Medulla oblongata (tissue), 1 donor: ENCODE measurements around the gene ASB16.
A peak's percentile ranks its signal among the peaks of the same experiment; 100 is the strongest.

Source experiments
- DNase-seq: peaks from one replicate; pipeline ENCODE4 v3.0.0-alpha.2; 2015; ENCODE audit errors: extremely low spot score

Gene ASB16

DNA sequence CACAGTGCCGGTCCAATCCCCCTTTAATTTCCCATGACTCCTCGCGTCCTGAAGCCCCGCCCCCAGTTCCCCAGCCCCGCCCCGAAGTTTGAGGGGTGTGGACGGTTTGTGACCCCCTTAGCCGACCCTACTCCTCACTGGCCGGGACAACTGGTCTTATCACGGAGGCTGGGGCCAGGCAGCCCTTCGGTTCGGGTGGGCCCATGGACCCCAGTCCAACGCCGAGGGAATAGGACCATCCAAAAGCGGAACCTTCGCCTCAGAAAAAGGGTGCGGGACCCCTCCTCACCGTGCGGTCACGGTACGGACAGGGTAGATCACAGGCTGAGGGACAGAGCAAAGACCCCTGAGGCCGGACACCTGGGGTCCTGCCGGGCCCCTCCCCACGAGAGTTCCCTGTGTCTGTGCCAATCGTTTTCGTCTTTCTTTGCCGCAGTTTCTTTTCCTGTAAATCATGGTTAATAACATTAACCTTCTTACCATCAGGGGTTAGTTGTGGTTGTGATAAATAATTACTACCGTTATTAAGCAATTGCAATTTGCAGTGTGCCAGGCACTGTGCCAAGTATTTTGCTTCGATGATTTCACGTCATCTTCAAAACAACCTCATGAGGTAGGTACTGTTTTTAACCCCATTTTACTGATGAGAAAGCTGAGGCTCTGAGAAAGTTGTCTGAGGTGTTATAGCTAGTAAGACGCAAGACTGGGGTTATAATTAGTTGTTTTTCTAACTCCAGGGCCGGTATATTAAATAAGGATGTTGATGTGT is 16.8 kb downstream of the ASB16 start:
- no peak for DNase-seq

DNA sequence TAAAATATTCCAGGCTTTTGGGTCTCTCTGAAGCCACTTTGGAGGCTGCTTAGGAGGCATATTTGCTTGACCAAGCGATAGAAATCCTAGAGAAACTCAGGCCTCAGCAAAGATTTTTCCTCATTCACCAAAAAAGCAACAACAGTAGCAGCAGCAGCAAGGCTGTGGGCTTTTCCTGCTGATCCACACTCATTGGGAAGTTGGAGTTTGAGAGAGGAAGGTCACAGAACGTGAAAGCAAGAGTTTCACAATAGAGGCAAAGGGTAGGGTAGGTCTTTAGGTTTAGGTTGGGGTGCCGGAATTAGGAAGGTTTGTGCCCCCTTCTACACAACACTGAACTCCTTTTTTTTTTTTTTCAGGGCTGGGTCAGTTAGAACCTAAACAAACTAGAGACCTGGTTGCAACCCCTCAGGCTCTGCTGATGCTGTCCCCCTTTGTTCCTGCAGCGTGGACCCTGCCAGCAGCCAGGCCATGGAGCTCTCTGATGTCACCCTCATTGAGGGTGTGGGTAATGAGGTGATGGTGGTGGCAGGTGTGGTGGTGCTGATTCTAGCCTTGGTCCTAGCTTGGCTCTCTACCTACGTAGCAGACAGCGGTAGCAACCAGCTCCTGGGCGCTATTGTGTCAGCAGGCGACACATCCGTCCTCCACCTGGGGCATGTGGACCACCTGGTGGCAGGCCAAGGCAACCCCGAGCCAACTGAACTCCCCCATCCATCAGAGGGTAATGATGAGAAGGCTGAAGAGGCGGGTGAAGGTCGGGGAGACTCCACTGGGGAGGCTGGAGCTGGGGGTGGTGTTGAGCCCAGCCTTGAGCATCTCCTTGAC is 18.3 kb downstream of the ASB16 start:
- no peak for DNase-seq

DNA sequence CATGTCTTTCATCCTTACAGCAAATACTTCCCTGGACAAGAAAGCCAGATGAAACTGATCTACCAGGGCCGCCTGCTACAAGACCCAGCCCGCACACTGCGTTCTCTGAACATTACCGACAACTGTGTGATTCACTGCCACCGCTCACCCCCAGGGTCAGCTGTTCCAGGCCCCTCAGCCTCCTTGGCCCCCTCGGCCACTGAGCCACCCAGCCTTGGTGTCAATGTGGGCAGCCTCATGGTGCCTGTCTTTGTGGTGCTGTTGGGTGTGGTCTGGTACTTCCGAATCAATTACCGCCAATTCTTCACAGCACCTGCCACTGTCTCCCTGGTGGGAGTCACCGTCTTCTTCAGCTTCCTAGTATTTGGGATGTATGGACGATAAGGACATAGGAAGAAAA is 20.0 kb downstream of the ASB16 start:
- DNase-seq, result no peak

DNA sequence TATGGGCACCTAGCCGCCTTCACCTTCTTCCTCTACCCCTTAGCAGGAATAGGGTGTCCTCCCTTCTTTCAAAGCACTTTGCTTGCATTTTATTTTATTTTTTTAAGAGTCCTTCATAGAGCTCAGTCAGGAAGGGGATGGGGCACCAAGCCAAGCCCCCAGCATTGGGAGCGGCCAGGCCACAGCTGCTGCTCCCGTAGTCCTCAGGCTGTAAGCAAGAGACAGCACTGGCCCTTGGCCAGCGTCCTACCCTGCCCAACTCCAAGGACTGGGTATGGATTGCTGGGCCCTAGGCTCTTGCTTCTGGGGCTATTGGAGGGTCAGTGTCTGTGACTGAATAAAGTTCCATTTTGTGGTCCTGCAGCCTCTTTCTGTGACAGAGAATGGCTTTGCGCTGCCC is 20.9 kb downstream of the ASB16 start:
- DNase-seq, result no peak

DNA sequence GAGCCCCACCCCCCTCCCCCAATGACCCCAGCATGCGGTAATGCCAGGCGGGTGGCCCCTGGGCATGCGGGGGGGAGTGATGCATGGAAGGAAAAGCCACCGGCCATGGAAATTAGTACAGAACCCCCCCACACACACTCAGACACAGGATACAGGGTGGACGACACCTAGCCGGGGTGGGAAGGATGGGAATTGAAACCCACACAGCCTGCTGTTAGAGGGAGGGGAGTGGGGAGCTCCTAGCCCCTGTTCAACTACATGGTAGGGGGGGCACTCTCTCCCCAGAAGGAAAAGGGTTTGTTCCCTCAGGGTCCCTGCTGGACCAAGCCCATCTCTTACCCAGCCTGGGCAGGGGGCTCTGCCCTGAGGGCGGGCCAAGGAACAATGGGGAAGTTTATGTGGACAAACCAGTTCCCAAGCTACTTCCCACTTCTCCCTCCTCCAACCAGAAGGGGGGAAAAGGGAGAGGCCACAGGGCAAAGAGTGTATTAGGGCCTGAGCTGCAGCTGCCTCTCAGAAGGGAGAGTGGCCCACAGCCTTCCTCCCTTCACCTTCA is 21.5 kb downstream of the ASB16 start:
- DNase-seq, result no peak

DNA sequence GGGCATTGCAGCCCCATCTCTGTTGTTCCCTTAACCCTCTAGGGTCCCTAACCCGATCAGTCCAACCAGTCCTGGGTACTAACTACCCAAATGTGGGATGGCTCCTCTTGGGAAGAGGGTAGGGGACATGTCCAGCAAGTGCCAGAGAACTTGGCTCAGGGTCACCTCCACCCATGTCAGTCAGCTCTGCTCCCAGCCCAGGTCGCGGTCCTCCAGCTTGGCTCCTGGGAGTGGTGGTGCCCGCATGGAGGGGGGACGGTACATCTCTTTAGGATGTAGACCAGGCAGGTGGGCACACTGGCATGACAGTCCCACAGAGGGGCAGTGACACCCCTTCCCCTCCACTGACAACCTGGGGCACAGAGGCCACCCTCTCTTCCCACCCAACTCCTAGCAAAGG is 22.2 kb downstream of the ASB16 start:
- no peak for DNase-seq

DNA sequence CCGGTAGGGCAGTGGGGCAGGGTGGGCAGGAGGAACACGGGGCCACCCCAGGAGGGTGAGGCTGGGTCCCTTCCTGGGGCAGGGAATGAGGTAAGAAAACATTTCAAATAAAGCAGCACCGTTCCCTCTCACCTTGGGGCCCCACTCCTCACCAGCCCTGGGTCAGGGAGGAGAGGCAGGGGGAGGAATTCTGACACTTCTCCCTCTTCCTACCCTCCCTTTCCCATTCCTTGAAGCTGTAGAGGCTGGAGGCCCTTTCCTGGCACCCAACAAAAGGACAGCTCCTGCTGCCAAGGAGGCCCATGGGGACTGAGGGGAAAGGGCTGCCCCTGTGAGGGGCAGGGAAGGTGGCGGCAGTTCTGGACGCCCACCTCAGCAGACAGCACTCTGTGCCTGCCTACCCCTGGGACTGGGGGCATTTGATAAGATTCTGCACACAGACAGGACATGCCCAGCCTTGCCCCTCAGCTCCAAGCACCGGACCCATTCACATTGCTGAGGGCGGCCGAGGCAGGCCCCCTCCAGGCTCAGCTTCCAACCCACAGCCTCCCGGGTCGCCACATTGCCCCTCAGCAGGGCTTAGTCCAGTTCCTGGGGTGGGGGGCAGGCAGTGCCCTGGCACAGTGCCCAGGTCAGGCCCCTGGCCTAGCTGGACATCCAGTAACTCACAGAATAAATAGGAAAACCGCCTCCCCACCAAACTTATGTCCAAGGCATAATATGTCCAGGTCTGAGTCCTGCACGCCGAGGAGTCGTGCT is 23.0 kb downstream of the ASB16 start:
- DNase-seq, result no peak

DNA sequence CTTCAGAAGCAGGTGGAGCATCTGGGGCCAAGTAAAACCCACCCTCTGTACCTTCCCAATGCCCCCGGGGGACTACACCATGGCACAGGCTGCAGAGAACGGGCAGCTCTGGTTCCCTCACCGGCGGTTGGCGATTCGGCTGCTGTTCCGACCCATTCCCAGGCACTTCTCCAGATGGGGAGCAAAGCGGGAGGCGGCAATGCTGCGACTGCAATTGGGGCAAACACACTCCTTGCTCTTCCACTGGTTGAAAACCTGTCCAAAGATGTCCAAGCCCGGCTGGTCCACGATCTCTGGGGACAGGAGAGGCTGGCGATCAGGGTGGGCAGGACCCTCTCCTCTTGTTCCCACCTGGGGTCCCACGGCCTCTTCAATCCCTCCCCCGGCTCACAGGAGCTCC is 26.6 kb downstream of the ASB16 start:
- no peak for DNase-seq

DNA sequence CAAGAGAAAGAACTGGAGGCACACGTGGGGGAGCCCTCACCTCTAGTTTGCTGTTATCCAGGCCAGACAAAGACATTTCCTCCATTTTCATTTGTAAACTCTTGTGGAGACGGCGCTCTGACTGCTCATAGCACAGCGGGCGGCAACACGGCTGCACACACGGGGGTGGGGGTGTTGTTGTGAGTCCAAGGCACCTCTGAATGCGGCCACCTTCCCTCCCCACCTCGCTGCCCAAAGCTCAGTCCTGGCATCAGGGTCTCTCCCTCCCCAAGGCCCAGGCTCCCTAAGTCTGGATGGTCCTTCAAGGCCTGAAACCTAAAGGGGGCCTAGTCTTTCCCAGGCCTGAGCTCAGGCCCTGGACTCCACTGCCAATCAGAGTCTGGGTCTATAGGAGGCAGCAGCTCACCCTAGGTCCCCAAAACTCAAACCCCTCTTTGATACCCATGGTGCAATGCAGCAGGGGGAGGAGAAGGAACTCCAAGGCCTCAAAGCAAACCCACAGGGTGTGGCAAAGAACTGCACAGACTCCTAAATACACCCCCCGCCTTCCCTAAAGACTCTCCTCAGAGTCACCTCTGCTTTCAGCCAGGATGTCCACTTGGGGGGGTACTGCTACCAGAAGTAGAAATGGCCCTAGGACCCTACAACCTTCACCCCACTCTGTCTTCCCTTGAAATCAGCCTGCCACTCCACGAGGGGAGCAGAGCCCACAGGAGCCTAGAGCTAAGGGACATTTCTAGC is 27.6 kb downstream of the ASB16 start:
- DNase-seq, result peak; percentile 44

DNA sequence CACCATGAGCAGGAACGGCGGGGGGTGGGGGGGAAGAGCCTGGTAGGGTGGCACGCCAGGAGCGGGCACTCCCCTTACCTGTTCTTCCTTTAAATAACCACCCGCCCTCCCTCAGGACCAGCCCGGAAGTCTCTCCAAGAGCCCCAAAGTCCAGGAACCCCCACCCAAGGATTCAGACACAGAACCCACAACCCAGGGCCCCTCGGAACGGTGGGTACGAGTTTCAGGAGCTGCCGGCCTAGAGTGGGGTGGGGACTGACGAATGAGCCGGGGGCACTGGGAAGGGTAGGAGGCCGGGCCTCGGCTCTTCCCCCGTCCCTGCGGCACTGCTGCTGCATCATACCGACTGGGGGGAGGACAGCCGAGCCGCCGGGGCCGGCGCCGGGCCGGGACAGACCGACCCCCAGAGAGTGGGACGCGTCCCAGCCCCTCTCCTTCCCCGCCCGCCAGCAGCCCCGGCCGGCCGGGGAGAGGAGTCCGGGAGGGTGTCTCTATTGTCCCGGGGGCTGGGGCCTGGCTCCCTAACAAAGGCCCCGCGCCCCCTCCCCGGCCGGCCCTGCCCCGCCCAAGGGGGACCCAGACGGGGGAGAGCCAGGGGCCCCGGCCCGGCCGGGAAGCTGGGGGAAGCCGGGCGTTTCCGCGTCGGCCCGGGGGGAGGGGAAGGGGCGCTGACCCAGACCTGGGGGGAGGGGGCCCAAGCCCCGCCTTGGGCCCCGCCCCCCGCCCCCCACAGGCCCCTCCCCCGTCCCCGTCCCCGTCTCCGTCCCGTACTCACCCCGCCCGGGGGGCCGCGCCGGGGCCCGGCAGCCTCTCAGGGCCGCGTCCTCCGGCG is 28.4 kb downstream of the ASB16 start:
- DNase-seq, result peak; percentile 51

DNA sequence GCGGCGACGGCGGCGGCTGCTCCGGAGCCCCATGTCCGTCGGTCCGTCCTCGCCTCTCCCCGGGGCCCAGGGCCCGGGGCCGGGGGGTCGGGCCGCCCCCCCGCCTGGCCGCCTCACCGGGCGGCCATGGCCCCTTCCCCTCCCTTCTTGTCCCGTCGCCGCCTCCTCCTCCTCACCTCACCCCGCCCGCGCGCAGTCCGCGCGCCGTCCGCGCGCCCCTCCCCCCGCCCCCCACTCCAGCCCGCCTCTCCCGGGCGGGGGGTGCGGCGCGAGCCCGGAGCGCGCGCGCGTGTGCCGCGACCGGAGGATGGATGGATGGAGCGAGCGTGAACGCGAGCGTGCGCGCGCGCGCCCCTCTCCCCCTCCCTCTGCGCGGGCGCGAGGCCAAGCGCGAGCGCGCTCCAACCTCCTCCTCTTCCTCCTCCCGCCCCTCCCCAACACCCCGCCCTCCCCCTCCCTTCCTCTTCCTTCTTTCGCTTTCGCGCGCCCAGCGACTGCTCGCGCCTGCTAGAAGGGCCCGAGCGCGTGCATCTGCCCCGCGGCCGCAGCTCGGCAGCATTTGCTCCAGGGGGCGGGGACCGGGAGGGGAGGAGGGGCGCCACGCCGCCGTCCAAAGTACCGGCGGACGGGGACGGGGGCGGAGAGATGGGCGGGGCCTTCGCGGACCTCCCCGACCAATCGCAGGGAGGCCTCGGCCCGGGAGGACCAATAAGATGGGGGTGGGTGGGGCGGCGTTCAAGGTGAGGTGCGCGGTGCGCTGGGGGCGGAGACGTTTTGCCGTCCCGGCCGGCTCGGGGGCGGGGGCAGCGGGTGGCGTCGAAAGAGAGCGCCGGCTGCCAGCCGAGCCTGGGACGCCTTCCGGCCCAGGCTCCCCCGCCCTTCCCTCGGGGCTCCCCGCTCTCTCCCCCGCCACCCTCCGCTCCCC is 29.3 kb downstream of the ASB16 start, which contains the start of gene ATXN7L3:
TSS of gene ATXN7L3 (minus strand) at position 332 of the 925 bp plus-strand sequence. CDS start 1,814 bp downstream, outside the sequence.
- peak; percentile 97 for DNase-seq

DNA sequence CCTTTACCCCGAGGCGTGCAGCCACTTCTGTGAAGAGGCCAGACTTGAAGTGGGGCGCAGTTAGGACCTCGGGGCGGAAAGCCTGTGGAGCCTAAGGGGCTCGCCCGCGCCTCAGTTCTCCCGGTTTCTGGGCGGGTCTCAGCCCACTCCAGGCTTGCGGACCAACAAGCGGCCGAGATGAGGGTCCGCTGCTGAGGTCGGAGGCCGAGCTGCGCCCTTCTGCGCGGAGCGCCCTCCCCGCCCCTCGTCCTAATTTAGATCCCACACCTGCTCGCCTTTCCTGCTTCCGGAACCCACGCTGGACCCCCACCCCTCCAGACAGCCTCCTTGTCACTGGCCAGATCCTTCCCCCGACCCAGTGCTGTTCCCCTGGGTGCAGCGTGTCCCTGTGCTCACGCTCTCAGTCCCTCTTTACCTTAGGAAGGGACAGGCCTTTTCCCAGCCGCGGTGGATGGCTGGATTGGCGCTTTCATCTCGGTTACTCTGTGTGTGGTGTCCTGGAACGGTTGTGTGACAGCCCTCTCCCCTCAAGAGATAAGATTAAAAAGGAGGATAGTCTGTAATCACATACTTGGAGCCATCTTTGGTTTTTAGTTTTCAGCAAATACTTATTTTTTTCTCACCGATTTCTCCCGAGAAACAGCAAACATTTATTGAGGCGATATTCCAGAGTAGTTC is 30.1 kb downstream of the ASB16 start:
- DNase-seq, result no peak

DNA sequence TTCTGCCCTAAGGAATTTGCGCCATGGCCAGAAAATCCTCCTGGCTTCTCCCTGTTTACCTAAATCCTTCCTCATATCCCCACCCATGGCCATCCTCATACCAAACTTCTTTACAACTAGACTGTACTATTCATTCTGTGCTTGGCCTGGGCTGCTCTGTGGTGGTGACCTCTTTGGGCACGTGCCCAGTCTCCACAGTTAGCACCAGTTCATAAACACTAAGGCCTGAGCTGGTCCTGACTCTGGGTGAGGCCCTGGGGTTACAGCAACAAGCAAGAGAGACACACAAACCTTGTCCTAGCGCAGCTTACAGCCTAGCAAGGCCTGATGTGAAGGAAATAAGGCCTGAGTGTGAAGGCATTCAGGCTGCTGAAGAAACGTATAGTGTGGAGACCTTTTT is 32.3 kb downstream of the ASB16 start:
- DNase-seq, result no peak

DNA sequence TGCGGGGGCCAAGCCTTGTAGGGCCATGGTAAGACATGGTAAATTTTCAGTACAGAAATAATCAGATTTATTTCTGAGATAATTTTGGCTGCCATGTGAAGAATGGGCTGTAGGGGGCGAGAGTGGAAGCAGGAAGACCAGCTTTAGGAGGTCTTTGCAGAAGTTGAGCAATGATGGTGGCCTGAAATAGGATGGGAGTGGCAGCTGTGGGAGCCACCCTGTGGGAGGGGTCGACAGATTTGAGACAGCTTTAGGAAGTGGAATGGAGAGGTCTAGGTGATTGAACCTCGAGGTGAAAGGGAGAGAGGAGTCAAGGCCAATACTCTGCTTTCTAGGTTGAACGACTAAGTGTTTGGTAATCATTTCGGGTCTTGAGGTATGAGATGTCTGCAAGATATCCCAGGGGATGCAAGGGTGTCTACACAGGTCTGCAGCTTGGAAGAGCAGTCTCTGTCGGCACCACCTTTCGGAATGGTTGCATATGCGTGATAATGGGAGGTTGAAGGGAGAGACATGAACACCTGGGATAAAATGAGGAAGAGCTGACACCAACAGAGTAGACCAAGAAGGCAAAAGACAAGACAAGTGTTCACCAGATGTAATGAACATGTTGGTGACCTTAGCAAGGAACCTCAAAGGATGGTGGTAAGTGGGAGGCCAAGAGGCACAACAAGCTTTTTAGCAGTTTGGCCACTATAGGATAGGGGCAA is 33.4 kb downstream of the ASB16 start:
- DNase-seq, result no peak

DNA sequence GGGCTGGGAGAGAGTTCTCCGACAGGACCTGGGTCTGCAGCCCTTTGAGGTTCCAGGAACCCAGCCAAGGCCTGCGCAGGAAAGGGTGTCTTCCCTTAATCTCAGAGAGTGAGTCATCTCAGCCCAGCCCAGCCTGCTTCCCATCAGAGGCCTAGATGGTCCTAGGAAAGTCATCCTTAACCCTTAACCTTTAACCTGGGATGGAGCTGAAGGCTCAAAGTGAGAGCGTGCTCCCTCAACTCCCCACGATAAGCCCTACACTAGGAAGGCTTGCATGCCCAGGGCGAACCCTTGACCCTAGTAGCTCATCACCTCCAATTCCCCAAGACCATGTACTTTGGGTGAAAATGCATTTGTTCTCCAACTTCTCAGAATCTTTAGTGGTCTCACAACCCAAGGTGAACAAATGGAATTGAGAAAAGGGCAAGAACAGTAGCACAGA is 34.0 kb downstream of the ASB16 start:
- DNase-seq, result no peak

DNA sequence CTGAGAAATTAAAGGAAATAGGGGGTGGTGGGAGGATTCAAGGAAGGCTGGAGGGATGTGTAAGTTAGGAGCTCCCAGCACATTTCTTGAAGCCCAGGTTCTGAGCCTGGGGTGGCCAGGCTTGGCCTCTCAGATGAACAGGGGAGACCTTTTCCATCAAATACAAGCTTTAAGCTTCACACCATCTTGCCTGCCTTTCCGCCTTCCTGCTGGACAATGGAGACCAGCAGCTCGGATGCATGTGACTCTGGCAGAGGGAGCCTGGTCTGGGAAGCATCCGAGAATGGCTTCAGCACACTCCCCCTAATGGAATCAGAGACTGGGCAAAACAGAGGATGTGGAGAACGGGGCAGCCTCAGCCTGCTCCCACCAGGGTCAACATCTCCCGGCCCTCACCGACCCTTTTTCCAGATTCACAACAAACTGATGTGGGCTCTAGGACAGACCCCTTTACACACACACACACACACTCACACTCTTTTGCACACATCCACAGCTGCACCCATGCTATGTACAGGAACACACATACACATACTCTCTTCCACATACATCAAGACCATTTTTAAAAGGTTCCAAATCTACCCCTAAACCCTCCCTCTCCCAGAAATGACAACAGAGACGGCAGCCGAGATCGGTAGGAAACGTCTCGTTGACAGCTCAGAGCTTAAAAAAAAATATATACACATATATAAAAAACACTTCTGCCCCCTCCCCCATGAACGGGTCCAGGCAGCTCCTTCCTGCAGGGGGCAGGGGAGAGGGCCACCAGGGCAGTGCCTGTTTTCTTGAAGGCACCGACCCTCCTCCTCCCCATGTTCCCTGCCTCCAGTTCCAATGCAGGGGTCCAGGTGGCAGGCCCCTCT is 35.7 kb downstream of the ASB16 start:
- peak; percentile 43 for DNase-seq

DNA sequence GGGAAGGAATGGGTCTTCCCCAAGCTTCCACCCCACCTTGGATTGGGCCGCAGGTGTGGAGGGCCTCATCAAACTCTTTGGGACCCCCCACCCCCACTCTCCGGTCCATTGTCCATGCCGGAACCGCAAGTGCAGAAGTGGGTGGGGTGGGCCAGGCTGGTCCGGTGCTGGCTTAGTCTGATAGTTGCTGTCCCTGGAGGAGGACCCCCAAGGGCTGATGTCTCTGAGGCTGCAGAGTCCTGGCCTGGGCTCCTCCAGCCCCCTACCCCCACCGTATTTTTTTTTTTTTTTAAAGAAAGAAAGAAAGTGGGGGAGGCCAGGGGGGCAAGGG is 36.3 kb downstream of the ASB16 start:
- no peak for DNase-seq
